22Rv1 (cell line): ENCODE measurements around the gene TUBB1.

ENCODE experiments used
- ZFX ChIP-seq: fragments of 450-650 bp; IDR thresholded peaks from 2 replicates; pipeline ENCODE4 v1.6.1; 2017; ENCODE audit warnings: antibody characterized with exemption, borderline replicate concordance
- TF ChIP-seq, protein P1 (sequence below): fragments of 450-650 bp; IDR thresholded peaks from 2 replicates; pipeline ENCODE4 v1.5.1; 2017; ENCODE audit warnings: mild to moderate bottlenecking

- TF ChIP-seq, protein P1, sequence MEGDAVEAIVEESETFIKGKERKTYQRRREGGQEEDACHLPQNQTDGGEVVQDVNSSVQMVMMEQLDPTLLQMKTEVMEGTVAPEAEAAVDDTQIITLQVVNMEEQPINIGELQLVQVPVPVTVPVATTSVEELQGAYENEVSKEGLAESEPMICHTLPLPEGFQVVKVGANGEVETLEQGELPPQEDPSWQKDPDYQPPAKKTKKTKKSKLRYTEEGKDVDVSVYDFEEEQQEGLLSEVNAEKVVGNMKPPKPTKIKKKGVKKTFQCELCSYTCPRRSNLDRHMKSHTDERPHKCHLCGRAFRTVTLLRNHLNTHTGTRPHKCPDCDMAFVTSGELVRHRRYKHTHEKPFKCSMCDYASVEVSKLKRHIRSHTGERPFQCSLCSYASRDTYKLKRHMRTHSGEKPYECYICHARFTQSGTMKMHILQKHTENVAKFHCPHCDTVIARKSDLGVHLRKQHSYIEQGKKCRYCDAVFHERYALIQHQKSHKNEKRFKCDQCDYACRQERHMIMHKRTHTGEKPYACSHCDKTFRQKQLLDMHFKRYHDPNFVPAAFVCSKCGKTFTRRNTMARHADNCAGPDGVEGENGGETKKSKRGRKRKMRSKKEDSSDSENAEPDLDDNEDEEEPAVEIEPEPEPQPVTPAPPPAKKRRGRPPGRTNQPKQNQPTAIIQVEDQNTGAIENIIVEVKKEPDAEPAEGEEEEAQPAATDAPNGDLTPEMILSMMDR = no peak
- no peak for TF ChIP-seq ZFX
Measured at GRCh38 chr20:58984691-58985090, 34.5 kb upstream of the TUBB1 start.
